H1 (cell line): ENCODE data around the gene RAPGEF5. TPM values are rescaled to one million over a fixed set of nuclear protein-coding genes. Genes with fewer than 3 reads are reported as not detected.

Experiments
- CTCF ChIA-PET: fragments of 300-600 bp; sonication (Branson Sonifier 250); formaldehyde crosslinking; loops from one replicate; lab custom pipeline; 2021; ENCODE audit not compliant: partially characterized antibody; lab: Charles Lee
- POLR2A ChIA-PET: fragments of 300-600 bp; sonication (Branson Sonifier 250); formaldehyde crosslinking; loops from one replicate; lab custom pipeline; 2021; ENCODE audit warnings: inconsistent platforms; ENCODE audit not compliant: partially characterized antibody; lab: Charles Lee
- DNase-seq, 2 experiments: peaks; one replicate each; pipeline versions ENCODE4 v3.0.0 to v3.0.0-alpha.2; 2010 to 2022; ENCODE audit warnings: low spot score in 2 of 2, low read depth in 1 of 2, mixed read lengths in 1 of 2
- FAIRE-seq: peaks from 2 replicates; lab custom pipeline; 2011; peaks lifted over from hg19 to GRCh38; lab: Jason Lieb, UNC
- H2AFZ ChIP-seq: 2 replicates; pipeline ENCODE4 v1.8.1; 2012; ENCODE audit warnings: low read length, inconsistent platforms
- H2AK5ac ChIP-seq: 2 replicates; pipeline ENCODE4 v1.6.1; 2013; ENCODE audit warnings: low read depth, low read length
- H2BK120ac ChIP-seq: replicated peaks from 2 replicates; pipeline ENCODE3; 2013; ENCODE audit warnings: low read depth, low read length, inconsistent platforms
- H2BK12ac ChIP-seq: 2 replicates; pipeline ENCODE4 v1.6.1; 2013; ENCODE audit warnings: low read depth, low read length
- H2BK15ac ChIP-seq: 2 replicates; pipeline ENCODE4 v1.6.1; 2013; ENCODE audit warnings: low read length
- H2BK20ac ChIP-seq: 2 replicates; pipeline ENCODE4 v1.6.1; 2013; ENCODE audit warnings: low read length
- H2BK5ac ChIP-seq: 2 replicates; pipeline ENCODE4 v1.6.1; 2013; ENCODE audit warnings: low read depth, low read length
- H3K14ac ChIP-seq: 2 replicates; pipeline ENCODE4 v1.6.1; 2013; ENCODE audit warnings: inconsistent platforms; ENCODE audit not compliant: insufficient read length
- H3K18ac ChIP-seq: 2 replicates; pipeline ENCODE4 v1.6.1; 2013; ENCODE audit warnings: low read length; ENCODE audit errors: extremely low read depth
- H3K23ac ChIP-seq: 2 replicates; pipeline ENCODE4 v1.6.1; 2013; ENCODE audit warnings: inconsistent platforms; ENCODE audit not compliant: insufficient read length
- H3K23me2 ChIP-seq: 2 replicates; pipeline ENCODE4 v1.6.1; 2013; ENCODE audit warnings: low read depth, low read length
- H3K27ac ChIP-seq: 2 replicates; pipeline ENCODE4 v1.6.1; 2011; ENCODE audit warnings: low read depth, low read length, inconsistent platforms
- H3K27me3 ChIP-seq, 4 experiments: replicated peaks in 1 of 4; 1 replicate in 1 of 4; 2 replicates in 3 of 4; pipeline versions ENCODE4 v1.6.1 to v1.8.1; 2011 to 2013; ENCODE audit warnings: low read length in 3 of 4, mild to moderate bottlenecking in 3 of 4, inconsistent platforms in 2 of 4, mixed read lengths in 2 of 4, moderate library complexity in 1 of 4; ENCODE audit not compliant: control insufficient read depth in 3 of 4, insufficient read depth in 3 of 4; ENCODE audit errors: extremely low read depth in 1 of 4
- H3K36me3 ChIP-seq, 4 experiments: 2 replicates each; pipeline versions ENCODE4 v1.6.1 to v1.8.1; 2011 to 2013; ENCODE audit warnings: mild to moderate bottlenecking in 4 of 4, low read length in 3 of 4, moderate library complexity in 2 of 4, control low read depth in 1 of 4, inconsistent platforms in 1 of 4; ENCODE audit not compliant: insufficient read depth in 4 of 4, control insufficient read depth in 2 of 4
- H3K4ac ChIP-seq: replicated peaks from 2 replicates; pipeline ENCODE3; 2013; ENCODE audit warnings: low read length, low read depth, mixed read lengths, inconsistent platforms; ENCODE audit not compliant: insufficient read length
- H3K4me1 ChIP-seq, 4 experiments: replicated peaks in 1 of 4; 1 replicate in 1 of 4; 2 replicates in 3 of 4; pipeline versions ENCODE4 v1.6.1 to v1.8.1; 2011 to 2013; ENCODE audit warnings: low read length in 3 of 4, inconsistent platforms in 2 of 4, mixed read lengths in 1 of 4; ENCODE audit not compliant: insufficient read depth in 4 of 4, control insufficient read depth in 3 of 4
- H3K4me2 ChIP-seq, 2 experiments: 2 replicates each; pipeline versions ENCODE4 v1.6.1 to v1.8.1; 2011 to 2013; ENCODE audit warnings: low read depth in 2 of 2, low read length in 2 of 2, control low read depth in 1 of 2, inconsistent platforms in 1 of 2, mild to moderate bottlenecking in 1 of 2; ENCODE audit not compliant: insufficient read depth in 1 of 2
- H3K4me3 ChIP-seq, 4 experiments: fragments of 200-600, 300-600 bp in 1 of 4; sonication (generic), shearing (Covaris generic), sonication (Bioruptor Twin) in 1 of 4; 2 replicates each; pipeline versions ENCODE4 v1.5.1 to v1.8.1; 2011 to 2016; ENCODE audit warnings: low read length in 4 of 4, low read depth in 3 of 4, control low read depth in 2 of 4, inconsistent platforms in 2 of 4, mild to moderate bottlenecking in 2 of 4, mixed read lengths in 1 of 4, moderate library complexity in 1 of 4; ENCODE audit not compliant: insufficient read depth in 2 of 4; ENCODE audit errors: extremely low read depth in 1 of 4
- H3K56ac ChIP-seq: replicated peaks from 2 replicates; pipeline ENCODE3; 2013; ENCODE audit warnings: low read depth, mild to moderate bottlenecking, mixed read lengths, low read length, inconsistent platforms; ENCODE audit not compliant: insufficient read length
- H3K79me1 ChIP-seq: 2 replicates; pipeline ENCODE4 v1.6.1; 2013; ENCODE audit warnings: low read depth, low read length, control low read depth
- H3K79me2 ChIP-seq, 2 experiments: 2 replicates each; pipeline versions ENCODE4 v1.6.1 to v1.8.1; 2012 to 2013; ENCODE audit warnings: low read length in 2 of 2, mild to moderate bottlenecking in 2 of 2, inconsistent platforms in 1 of 2; ENCODE audit not compliant: insufficient read depth in 2 of 2, control insufficient read depth in 1 of 2
- H3K9ac ChIP-seq, 4 experiments: replicated peaks in 1 of 4; 1 replicate in 1 of 4; 2 replicates in 3 of 4; pipeline versions ENCODE4 v1.6.1 to v1.8.1; 2011 to 2013; ENCODE audit warnings: low read depth in 3 of 4, low read length in 3 of 4, control low read depth in 2 of 4, mild to moderate bottlenecking in 2 of 4, moderate library complexity in 2 of 4, inconsistent platforms in 1 of 4; ENCODE audit errors: extremely low read depth in 1 of 4
- H3K9me3 ChIP-seq, 2 experiments: 2 replicates each; pipeline versions ENCODE4 v1.6.1 to v1.8.1; 2012 to 2013; ENCODE audit warnings: mild to moderate bottlenecking in 2 of 2, moderate library complexity in 2 of 2, control low read depth in 1 of 2, inconsistent platforms in 1 of 2, low read depth in 1 of 2, low read length in 1 of 2, mixed read lengths in 1 of 2; ENCODE audit not compliant: insufficient read depth in 2 of 2
- H4K20me1 ChIP-seq, 2 experiments: replicated peaks in 1 of 2; 2 replicates each; pipeline versions ENCODE3 to v1.8.1; 2011 to 2013; ENCODE audit warnings: inconsistent platforms in 2 of 2, low read length in 2 of 2, mild to moderate bottlenecking in 1 of 2; ENCODE audit not compliant: insufficient read depth in 2 of 2, control insufficient read depth in 1 of 2
- H4K5ac ChIP-seq: 2 replicates; pipeline ENCODE4 v1.6.1; 2013; ENCODE audit warnings: low read length, low read depth, mixed read lengths, inconsistent platforms; ENCODE audit not compliant: insufficient read length
- H4K8ac ChIP-seq: 2 replicates; pipeline ENCODE4 v1.8.0; 2013; ENCODE audit warnings: mild to moderate bottlenecking, moderate library complexity, low read length, inconsistent platforms; ENCODE audit not compliant: insufficient read depth; ENCODE audit errors: extremely low read depth
- H4K91ac ChIP-seq: replicated peaks from 2 replicates; pipeline ENCODE3; 2013; ENCODE audit warnings: low read length, mixed read lengths, inconsistent platforms; ENCODE audit not compliant: insufficient read length
- BCL11A ChIP-seq, 2 experiments: IDR thresholded peaks; one replicate each; pipeline ENCODE4 v1.6.1; 2011; ENCODE audit warnings: low read depth in 2 of 2, low read length in 2 of 2, mild to moderate bottlenecking in 2 of 2
- CEBPB ChIP-seq: IDR thresholded peaks from 2 replicates; pipeline ENCODE4 v1.6.1; 2012; ENCODE audit warnings: low read depth, low read length
- EGR1 ChIP-seq: IDR thresholded peaks from 2 replicates; pipeline ENCODE4 v1.6.1; 2011; ENCODE audit warnings: low read depth, low read length, borderline replicate concordance
- JUN ChIP-seq: IDR thresholded peaks from 2 replicates; pipeline ENCODE4 v1.6.1; 2011; ENCODE audit warnings: low read depth, mild to moderate bottlenecking, improper control_type of control experiment, low read length
- JUND ChIP-seq: IDR thresholded peaks from 2 replicates; pipeline ENCODE4 v1.6.1; 2011; ENCODE audit warnings: mild to moderate bottlenecking, improper control_type of control experiment, low read length
- MAFK ChIP-seq: IDR thresholded peaks from 2 replicates; pipeline ENCODE4 v1.6.1; 2012; ENCODE audit warnings: low read depth, mild to moderate bottlenecking, improper control_type of control experiment, low read length
- RNF2 ChIP-seq: fragments of 200-900, 300-1000 bp; sonication (generic); IDR thresholded peaks from 2 replicates; pipeline ENCODE4 v1.7.1; 2016; ENCODE audit warnings: borderline replicate concordance, low read depth, mild to moderate bottlenecking, antibody characterized with exemption, low read length; ENCODE audit not compliant: poor library complexity, severe bottlenecking; ENCODE audit errors: missing control alignments
- RXRA ChIP-seq: IDR thresholded peaks from 2 replicates; pipeline ENCODE4 v1.6.1; 2011; ENCODE audit warnings: low read depth, mild to moderate bottlenecking, low read length, moderate library complexity; ENCODE audit not compliant: insufficient read depth
- SIN3A ChIP-seq, 2 experiments: IDR thresholded peaks in 1 of 2; conservative IDR thresholded peaks in 1 of 2; 2 replicates each; pipeline ENCODE4 v1.6.1; 2011 to 2012; ENCODE audit warnings: low read length in 2 of 2, improper control_type of control experiment in 1 of 2, low read depth in 1 of 2, mild to moderate bottlenecking in 1 of 2
- SP2 ChIP-seq: IDR thresholded peaks from 2 replicates; pipeline ENCODE4 v1.6.1; 2012; ENCODE audit warnings: mild to moderate bottlenecking, low read length, inconsistent platforms
- SP4 ChIP-seq: IDR thresholded peaks from 2 replicates; pipeline ENCODE4 v1.6.1; 2012; ENCODE audit warnings: low read length, inconsistent platforms
- SUZ12 ChIP-seq: fragments of 200-600 bp; sonication (generic); IDR thresholded peaks from 2 replicates; pipeline ENCODE4 v1.6.1; 2012; ENCODE audit warnings: mild to moderate bottlenecking, inconsistent platforms, low read length, moderate library complexity, mixed read lengths
- TAF1 ChIP-seq: IDR thresholded peaks from 2 replicates; pipeline ENCODE4 v1.6.1; 2011; ENCODE audit warnings: mild to moderate bottlenecking, low read depth, low read length
- YY1 ChIP-seq: IDR thresholded peaks from 2 replicates; pipeline ENCODE4 v1.6.1; 2011; ENCODE audit warnings: low read depth, mild to moderate bottlenecking, low read length
- WGBS, 2 experiments: shearing (Covaris generic) in 1 of 2; methylation state at CpG; one replicate each; pipeline versions ENCODE4 v1.1.6 to v1.1.7; 2013 to 2015; ENCODE audit warnings: low lambda C conversion rate in 2 of 2, mixed read lengths in 2 of 2, inconsistent platforms in 1 of 2, low coverage in 1 of 2, missing lambda C conversion rate in 1 of 2; ENCODE audit not compliant: insufficient replicate concordance in 2 of 2, insufficient coverage in 1 of 2, insufficient read length in 1 of 2; ENCODE audit errors: extremely low coverage in 1 of 2, missing lambda C conversion rate in 1 of 2; 5-methylcytosine and 5-hydroxymethylcytosine counted together
- polyA plus RNA-seq, 7 experiments: library from polyadenylated mRNA; depleted of rRNA in 3 of 7; stranded (reverse) in 5 of 7; unstranded in 2 of 7; fragments of >200 nt in 5 of 7; fragments of 200-250 nt in 2 of 7; gene quantifications; 1 replicate in 5 of 7; 2 replicates in 1 of 7; 4 replicates in 1 of 7; pipeline versions ENCODE4 v1.2.1 to v1.2.3, GENCODE V29; 2011 to 2013; ENCODE audit warnings: missing spikeins in 2 of 7, mixed read lengths in 2 of 7
- total RNA-seq: library from RNA; stranded (reverse); fragmentation: NEBNext Ultra II Directional; extraction: Animal tissue kit (Norgen Biotek cat#: 25700); gene quantifications from 2 replicates; pipeline ENCODE4 v1.2.1, GENCODE V29; 2021
- TF ChIP-seq, protein P1 (sequence below): IDR thresholded peaks from 2 replicates; pipeline ENCODE4 v1.6.1; 2011; ENCODE audit warnings: low read depth, mild to moderate bottlenecking, low read length; ENCODE audit not compliant: insufficient read depth

The RAPGEF5 gene
- total and polyA plus RNA-seq, 2 of the 8 experiments (the other 6 are each of a cell fraction or from before 2014, with no cell fraction given): 4.4 to 22.9 TPM

DNA sequence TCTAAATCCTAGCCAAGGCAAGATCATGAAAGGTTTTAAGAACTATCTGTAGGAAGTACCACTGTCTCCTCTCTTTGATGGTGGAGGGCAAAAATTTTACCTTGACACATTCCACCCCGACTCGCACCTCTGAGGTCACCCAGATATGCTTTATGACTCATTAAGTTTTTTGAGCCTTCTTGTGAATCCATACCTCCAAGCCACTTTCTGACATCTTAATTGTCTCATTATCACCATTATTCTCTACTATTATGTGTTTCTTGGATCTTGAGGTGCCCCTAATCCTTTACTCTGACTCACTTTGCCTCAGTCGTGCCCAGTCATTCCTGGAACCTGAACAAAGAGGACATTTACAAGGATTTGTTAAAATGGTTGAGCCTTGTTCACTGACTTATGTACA is 146.6 kb downstream of the RAPGEF5 start:
- POLR2A ChIA-PET: no interaction called here
- H2BK120ac ChIP-seq: no peak overlapping the region
- H3K4me3 ChIP-seq: no peak overlapping the region
- H4K5ac ChIP-seq: no peak overlapping the region
- WGBS, 2 experiments: 61% methylated on average over 3 of the region's 3 CpGs; no CpG with 5 or more reads in 1 of the 2 experiments
- H3K14ac ChIP-seq: no peak overlapping the region
- no peak overlapping the region for H3K23ac ChIP-seq
- no peak overlapping the region for H3K27ac ChIP-seq
- H4K91ac ChIP-seq: no peak overlapping the region
- no peak overlapping the region for H3K56ac ChIP-seq
- H2BK5ac ChIP-seq: no peak overlapping the region
- H3K79me1 ChIP-seq: no peaks in the 10 kb centered on the region
- H3K79me2 ChIP-seq: no peaks in the 10 kb centered on the region
- no peaks in the 10 kb centered on the region for H4K20me1 ChIP-seq
- FAIRE-seq (no peak), DNase-seq (no peak)
- CTCF ChIA-PET: no interaction called here
- no peak overlapping the region for H2BK20ac ChIP-seq
- H3K27me3 ChIP-seq: no peaks in the 10 kb centered on the region
- no peaks in the 10 kb centered on the region for H3K9me3 ChIP-seq
- H3K4me2 ChIP-seq: no peak overlapping the region
- H3K9ac ChIP-seq: no peak overlapping the region
- H3K36me3 ChIP-seq: no peaks in the 10 kb centered on the region
- no peak overlapping the region for H3K4ac ChIP-seq
- no peak overlapping the region for H2BK12ac ChIP-seq
- no peak overlapping the region for H3K18ac ChIP-seq
- no peak overlapping the region for H2AK5ac ChIP-seq
- H2AFZ ChIP-seq: no peak overlapping the region
- H4K8ac ChIP-seq: no peak overlapping the region
- H3K4me1 ChIP-seq: no peaks in the 10 kb centered on the region; a peak in 1 of 7 replicates
- H2BK15ac ChIP-seq: no peak overlapping the region
- no peaks in the 10 kb centered on the region for H3K23me2 ChIP-seq
- TF ChIP-seq RXRA: no peak
- no peak for TF ChIP-seq EGR1
- no peak for TF ChIP-seq SIN3A (conservative IDR thresholded peaks at IDR 0.05 in 1 of 2, IDR thresholded peaks at IDR 0.05 in 1 of 2; ENCODE audit: low read depth in 1 of 2, low read length in 2 of 2)
- TF ChIP-seq SP4: no peak
- no peak for TF ChIP-seq JUN
- TF ChIP-seq JUND: no peak
- TF ChIP-seq MAFK: no peak
- no peak for TF ChIP-seq YY1
- TF ChIP-seq CEBPB: no peak
- no peak for TF ChIP-seq SUZ12
- TF ChIP-seq, protein P1, sequence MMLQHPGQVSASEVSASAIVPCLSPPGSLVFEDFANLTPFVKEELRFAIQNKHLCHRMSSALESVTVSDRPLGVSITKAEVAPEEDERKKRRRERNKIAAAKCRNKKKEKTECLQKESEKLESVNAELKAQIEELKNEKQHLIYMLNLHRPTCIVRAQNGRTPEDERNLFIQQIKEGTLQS: no peak
- no peak for TF ChIP-seq BCL11A (IDR thresholded peaks at IDR 0.05; ENCODE audit: low read depth in 2 of 2, low read length in 2 of 2)
- no peak for TF ChIP-seq SP2
- no peak for TF ChIP-seq TAF1
- no peak for TF ChIP-seq RNF2
